GM06990 (cell line): ENCODE data around the gene ZC3H13.

Source experiments
- DNase-seq: peaks from one replicate; pipeline ENCODE4 v3.0.0-alpha.2; 2011; ENCODE audit not compliant: insufficient read length; ENCODE audit errors: extremely low read depth
- H3K27me3 ChIP-seq: replicated peaks from 2 replicates; pipeline ENCODE4 v1.6.0; 2011; ENCODE audit warnings: low read length; ENCODE audit not compliant: control insufficient read depth, insufficient read depth
- H3K36me3 ChIP-seq: 2 replicates; pipeline ENCODE4 v1.5.1; 2011; ENCODE audit warnings: low read length; ENCODE audit not compliant: control insufficient read depth, insufficient read depth
- H3K4me3 ChIP-seq: replicated peaks from 2 replicates; pipeline ENCODE4 v1.5.1; 2011; ENCODE audit warnings: low read depth, mild to moderate bottlenecking, control low read depth, low read length
- TF ChIP-seq, protein P1 (sequence below): IDR thresholded peaks from 2 replicates; pipeline ENCODE4 v1.5.1; 2011; ENCODE audit warnings: low read length, control low read depth, mild to moderate bottlenecking, inconsistent platforms; ENCODE audit not compliant: insufficient read depth, poor library complexity, severe bottlenecking

ZC3H13 gene

DNA sequence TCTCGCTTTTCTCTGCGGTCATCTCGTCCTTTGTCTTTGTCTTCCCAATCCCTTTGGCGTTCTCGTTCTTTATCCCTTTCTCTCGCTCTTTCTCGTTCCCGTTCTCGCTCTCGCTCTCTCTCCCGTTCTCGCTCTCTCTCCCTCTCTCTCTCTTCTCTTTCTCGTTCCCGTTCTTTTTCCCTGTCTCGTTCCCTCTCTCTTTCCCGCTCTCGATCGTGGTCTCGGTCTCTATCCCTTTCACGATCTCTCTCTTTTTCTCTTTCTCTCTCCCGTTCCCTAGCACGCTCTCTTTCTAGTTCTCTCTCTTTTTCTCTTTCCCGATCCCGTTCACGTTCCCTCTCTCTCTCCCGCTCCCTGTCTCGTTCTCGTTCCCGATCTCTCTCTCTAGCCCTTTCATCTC lies 77.2 kb downstream of the ZC3H13 start:
- DNase-seq = no peak
- TF ChIP-seq, protein P1, sequence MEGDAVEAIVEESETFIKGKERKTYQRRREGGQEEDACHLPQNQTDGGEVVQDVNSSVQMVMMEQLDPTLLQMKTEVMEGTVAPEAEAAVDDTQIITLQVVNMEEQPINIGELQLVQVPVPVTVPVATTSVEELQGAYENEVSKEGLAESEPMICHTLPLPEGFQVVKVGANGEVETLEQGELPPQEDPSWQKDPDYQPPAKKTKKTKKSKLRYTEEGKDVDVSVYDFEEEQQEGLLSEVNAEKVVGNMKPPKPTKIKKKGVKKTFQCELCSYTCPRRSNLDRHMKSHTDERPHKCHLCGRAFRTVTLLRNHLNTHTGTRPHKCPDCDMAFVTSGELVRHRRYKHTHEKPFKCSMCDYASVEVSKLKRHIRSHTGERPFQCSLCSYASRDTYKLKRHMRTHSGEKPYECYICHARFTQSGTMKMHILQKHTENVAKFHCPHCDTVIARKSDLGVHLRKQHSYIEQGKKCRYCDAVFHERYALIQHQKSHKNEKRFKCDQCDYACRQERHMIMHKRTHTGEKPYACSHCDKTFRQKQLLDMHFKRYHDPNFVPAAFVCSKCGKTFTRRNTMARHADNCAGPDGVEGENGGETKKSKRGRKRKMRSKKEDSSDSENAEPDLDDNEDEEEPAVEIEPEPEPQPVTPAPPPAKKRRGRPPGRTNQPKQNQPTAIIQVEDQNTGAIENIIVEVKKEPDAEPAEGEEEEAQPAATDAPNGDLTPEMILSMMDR = no peak
- Histone ChIP-seq H3K4me3 (no peak overlapping the region), H3K36me3 (no peaks in the 10 kb centered on the region; the same call in 1 of the 2 replicates), H3K27me3 (no peaks in the 10 kb centered on the region)

DNA sequence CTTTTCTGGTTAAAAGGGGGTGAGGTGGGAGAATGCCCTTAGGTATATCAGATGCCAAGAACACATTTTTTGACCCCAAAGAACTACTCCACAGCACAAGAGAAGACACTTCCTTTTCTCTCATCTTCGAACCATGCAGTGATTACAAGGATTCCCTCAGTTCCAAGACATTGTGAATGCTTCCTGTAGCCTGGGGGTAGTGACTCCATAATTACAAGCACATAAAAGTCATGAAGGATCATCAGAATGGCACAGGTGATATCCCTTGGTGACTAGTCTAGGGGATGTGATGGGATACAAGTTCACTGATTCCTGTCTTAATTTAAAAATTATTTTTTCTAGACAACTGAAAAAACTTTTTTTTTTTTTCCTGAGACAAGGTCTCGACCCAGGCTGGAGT lies 78.0 kb downstream of the ZC3H13 start:
- Histone ChIP-seq H3K36me3 (peaks cover 2% of the 10 kb centered on the region), H3K27me3 (no peaks in the 10 kb centered on the region), H3K4me3 (no peak overlapping the region)
- TF ChIP-seq, protein P1 = no peak
- no peak for DNase-seq

DNA sequence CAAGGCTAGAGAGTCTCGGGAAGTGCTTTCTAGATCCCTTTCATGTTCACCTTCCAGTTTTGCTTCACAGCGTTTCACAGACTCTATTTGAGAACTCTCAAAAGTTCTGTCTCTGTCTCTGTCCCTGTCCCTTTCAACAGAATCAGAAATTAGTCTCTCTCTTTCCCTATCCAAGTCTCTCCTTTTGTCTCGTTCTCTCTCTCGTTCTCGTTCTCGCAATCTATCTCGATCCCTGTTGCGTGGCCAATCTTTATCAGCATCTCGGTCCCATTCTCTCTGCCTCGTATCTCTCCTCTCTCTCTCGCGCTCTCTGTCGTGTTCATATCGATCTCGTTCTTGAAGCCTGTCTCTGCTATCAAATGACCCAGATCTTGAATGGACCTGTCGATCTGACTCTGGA lies 85.0 kb downstream of the ZC3H13 start:
- TF ChIP-seq, protein P1 = no peak
- Histone ChIP-seq H3K27me3 (no peaks in the 10 kb centered on the region), H3K4me3 (no peak overlapping the region), H3K36me3 (peaks cover 8% of the 10 kb centered on the region)
- no peak for DNase-seq

DNA sequence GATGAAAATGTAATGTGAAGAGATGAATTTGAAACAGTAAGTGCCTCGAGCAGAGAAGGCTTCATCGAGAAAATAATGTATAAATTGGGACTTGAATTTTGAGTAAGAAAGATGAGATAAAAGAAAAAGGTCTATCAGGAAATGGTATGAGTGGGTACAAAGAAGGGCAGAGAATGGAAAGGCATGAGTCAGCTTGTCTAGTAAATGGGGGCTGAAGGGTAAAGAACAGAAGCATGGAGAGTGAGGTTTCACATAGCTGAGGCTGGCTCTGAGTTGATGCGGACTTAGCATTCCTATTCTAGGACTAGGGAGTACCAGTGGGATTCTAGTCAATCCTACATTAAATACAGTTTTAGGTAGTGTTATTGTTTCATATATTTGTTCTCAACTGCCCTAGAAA lies 85.8 kb downstream of the ZC3H13 start:
- TF ChIP-seq, protein P1 = no peak
- H3K36me3 ChIP-seq = peaks cover 8% of the 10 kb centered on the region
- H3K4me3 ChIP-seq = no peak overlapping the region
- no peak for DNase-seq
- no peaks in the 10 kb centered on the region for H3K27me3 ChIP-seq

DNA sequence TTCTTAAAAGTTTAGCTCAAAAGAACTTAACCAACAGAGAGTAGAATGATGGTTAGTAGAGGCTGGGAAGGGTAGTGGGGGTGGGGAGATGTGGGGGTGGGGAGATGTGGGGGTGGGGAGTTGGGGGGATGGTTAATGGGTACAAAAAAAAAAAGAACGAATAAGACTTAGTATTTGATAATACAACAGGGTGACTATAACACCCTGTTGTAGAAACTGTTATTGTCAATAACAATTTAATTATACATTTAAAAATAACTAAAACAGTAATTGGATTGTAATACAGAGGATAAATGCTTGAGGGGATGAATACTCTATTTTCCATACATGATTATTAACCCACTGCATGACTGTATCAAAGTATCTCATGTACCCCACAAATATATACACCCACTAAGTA lies 91.1 kb downstream of the ZC3H13 start:
- no peaks in the 10 kb centered on the region for H3K27me3 ChIP-seq
- H3K36me3 ChIP-seq = peaks cover 5% of the 10 kb centered on the region
- TF ChIP-seq, protein P1 = no peak
- DNase-seq = no peak
- no peak overlapping the region for H3K4me3 ChIP-seq
